Retinal pigment epithelial cell (primary cell): ENCODE results near the gene LRIG1.

Experiments used
- DNase-seq: peaks from one replicate; pipeline ENCODE4 v3.0.0-alpha.2; 2010; ENCODE audit warnings: low read depth
- H3K4me3 ChIP-seq: 2 replicates; pipeline ENCODE4 v1.5.1; 2011; ENCODE audit warnings: mild to moderate bottlenecking, low read length, control low read depth, moderate library complexity
- TF ChIP-seq, protein P1 (sequence below): conservative IDR thresholded peaks from 2 replicates; pipeline ENCODE4 v1.5.1; 2011; ENCODE audit warnings: low read depth, low read length, control low read depth, inconsistent platforms

The LRIG1 gene

DNA sequence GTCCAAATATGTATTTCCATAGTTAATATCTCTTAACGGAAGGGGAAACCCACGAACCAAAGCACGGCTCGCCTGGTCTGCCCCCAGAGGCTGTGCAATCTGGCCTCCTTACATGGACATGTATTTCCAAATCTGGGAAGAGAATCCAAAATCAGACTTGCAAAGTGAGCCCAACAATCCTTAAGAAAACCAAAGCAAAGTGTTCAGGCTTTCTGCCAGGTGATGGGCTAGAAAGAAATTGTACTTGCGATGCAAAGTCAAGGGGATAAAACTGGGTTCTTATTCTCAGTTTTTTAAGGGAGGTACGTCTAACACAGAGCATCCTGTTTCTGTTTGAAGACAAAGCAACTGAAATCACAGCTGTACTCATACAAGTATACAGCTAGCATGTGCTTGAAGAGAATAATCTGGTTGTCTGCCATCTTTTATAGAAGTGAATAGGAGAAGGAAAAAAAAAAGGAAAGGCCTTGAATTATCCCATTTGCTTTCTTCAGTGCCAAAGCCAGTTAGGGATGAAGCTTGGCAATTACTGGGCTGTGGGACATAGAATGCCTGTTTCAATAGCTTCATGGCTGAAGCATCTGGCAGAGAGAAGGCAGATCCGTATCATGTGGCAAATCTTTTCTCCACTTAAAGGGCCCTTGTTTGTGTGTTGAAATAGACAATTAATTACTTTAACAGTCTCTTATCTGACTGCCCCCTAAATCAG is 48.4 kb downstream of the LRIG1 start:
- no peak overlapping the region for H3K4me3 ChIP-seq
- TF ChIP-seq, protein P1, sequence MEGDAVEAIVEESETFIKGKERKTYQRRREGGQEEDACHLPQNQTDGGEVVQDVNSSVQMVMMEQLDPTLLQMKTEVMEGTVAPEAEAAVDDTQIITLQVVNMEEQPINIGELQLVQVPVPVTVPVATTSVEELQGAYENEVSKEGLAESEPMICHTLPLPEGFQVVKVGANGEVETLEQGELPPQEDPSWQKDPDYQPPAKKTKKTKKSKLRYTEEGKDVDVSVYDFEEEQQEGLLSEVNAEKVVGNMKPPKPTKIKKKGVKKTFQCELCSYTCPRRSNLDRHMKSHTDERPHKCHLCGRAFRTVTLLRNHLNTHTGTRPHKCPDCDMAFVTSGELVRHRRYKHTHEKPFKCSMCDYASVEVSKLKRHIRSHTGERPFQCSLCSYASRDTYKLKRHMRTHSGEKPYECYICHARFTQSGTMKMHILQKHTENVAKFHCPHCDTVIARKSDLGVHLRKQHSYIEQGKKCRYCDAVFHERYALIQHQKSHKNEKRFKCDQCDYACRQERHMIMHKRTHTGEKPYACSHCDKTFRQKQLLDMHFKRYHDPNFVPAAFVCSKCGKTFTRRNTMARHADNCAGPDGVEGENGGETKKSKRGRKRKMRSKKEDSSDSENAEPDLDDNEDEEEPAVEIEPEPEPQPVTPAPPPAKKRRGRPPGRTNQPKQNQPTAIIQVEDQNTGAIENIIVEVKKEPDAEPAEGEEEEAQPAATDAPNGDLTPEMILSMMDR = no peak
- DNase-seq = no peak

DNA sequence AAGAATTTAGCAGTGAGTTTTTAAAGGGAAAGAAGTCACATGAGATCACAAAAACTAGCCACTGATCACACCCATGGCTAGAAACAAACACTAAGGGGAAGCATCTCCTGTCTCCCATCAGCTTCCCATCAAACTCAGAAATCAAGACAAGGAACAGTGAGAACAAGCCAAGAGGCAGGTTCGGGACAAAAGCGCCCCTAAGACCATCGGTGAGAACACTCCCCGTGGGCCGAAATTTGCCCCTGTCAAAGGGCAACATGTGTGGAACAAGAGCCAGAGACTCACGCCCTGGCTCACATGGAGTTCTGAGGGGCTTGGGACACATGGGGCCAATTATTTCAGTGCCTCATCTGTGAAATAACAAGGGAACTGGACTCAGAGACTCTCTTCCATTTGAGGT is 49.1 kb downstream of the LRIG1 start:
- no peak for DNase-seq
- H3K4me3 ChIP-seq = no peak overlapping the region
- TF ChIP-seq, protein P1 = no peak

DNA sequence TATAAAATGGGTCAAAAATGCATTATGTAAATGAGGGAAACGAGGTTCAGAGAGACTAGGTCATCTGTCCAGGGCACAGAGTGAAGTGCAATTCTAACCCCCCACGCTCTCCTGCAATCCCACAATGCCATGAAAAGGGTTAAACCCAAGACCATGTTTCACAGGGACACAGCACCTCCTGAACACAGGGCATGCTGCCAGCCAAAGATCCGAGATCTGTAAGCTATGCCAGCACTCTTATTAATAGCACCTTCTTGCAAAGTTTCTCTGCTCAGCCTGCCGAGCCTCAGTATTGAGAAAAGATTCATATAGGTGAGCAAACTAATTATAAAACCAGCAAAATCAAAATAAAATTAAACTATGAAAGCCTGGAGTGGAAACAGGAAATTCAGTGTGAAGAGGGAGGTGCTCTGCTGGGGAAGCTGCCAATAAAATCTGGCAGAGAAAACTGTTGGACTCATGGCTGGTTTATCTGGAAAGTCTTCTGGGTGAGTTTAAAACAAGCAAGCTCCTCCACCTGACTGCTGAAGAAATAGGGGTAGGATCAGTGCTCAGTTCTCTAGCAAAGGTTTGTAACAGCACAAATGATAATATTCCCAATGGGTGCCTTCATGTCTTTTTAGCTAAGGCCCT is 50.3 kb downstream of the LRIG1 start:
- DNase-seq = no peak
- TF ChIP-seq, protein P1 = no peak
- peak overlapping the region; percentile 22 for H3K4me3 ChIP-seq

DNA sequence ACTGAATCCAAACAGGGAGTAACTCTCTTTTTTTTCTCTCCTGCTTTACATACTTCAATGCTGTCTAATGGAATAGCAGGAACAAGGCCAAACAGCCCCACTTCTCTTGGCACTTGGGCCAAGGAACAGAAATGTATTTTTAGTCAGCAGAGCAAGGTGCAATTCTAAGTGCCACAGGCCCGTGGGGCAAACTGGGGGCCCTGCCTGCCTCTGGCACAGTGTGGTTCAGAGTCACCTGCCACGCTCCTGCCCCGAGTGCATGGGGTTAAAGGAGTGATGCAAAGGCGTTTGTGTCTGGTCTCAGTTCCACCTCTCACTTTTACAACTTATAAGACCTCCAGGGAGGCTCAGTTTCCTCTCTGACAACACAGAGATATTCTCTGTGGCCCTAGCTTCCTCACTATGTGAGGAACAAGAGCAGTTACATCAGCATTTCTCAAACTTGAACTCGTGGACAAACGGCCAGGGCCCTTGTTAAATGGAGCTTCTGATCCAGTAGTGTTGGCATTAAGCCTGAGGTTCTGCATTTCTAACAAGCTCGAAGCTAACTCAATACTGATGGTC is 51.3 kb downstream of the LRIG1 start:
- DNase-seq = no peak
- H3K4me3 ChIP-seq = no peak overlapping the region
- TF ChIP-seq, protein P1 = no peak

DNA sequence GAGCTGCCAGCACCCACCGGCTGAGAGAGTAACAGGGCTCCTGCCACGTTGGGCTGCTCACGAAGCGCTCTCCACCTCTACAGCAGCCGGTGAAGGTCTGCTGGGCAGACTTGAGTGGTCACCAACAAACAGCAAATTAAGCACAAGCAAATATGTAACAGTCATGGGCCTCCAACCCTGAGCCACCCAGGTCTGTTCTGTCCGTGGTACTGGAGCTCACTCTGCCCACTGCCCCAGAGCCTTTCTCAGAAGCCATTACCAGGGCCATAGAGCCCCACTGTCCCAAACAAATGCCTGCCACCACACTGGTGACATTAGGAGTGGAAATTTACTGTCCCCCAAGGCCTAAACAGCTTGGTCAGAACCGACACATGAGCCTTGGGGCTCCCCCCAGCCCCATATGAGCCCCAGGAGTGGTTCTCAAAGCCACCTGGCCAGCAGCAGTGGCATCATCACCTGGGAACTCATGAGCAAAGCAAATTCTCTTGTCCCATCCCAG is 56.6 kb downstream of the LRIG1 start:
- TF ChIP-seq, protein P1 = no peak
- no peak overlapping the region for H3K4me3 ChIP-seq

DNA sequence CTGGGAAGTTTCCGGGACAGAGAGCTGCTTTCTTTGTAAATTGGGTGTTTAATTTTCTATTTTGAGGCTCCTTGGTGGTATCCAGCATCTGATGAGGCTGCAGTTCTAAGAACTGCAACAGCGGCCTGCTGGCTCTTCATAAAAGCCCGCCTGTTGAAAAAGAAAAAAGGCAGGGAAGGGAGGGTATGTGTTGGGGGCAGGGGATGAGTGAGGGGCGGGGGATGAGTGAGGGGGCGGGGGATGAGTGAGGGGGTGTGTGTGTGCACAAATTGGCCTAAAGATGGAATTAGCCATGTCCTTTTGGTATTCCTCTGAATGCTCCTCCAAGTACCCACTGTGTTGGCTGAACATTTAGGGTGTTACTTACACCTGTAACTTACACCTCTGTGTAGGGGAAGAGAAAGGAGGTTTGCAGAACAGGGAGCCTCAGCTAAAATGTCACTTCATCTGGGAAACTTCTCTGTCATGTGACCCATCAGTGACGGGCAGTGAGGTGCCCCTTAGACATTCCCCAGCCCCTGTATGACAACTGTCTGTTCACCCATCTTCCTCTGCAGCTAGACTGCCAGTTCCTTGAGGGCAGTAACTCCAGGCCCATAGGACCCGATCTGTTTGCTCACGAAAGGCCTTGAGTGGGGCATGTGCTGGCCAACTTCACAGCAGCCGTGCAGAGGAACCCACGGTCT is 57.6 kb downstream of the LRIG1 start:
- H3K4me3 ChIP-seq = no peak overlapping the region
- no peak for DNase-seq
- TF ChIP-seq, protein P1 = no peak

More for the DNA sequence above, 56.6 kb downstream of the LRIG1 start:
- no peak for DNase-seq
